Karpas-422 (cell line): ENCODE results near the gene PGM2. TPM values are rescaled to one million over a fixed set of nuclear protein-coding genes. Genes with fewer than 3 reads are reported as not detected.

Experiments used
- DNase-seq: peaks from one replicate; pipeline ENCODE4 v3.0.0-alpha.2; 2015
- H2AFZ ChIP-seq: fragments of 200-600 bp; sonication (generic); 2 replicates; pipeline ENCODE4 v1.6.1; 2014; ENCODE audit warnings: antibody characterized with exemption, low read length, mixed read lengths
- H3K27ac ChIP-seq: fragments of 200-600 bp; sonication (generic); 2 replicates; pipeline ENCODE4 v1.5.1; 2014; ENCODE audit warnings: mild to moderate bottlenecking, low read length, moderate library complexity
- H3K27me3 ChIP-seq: fragments of 200-600 bp; sonication (generic); 2 replicates; pipeline ENCODE4 v1.6.1; 2014; ENCODE audit warnings: low read length, mixed read lengths
- H3K36me3 ChIP-seq: fragments of 200-600 bp; sonication (generic); 2 replicates; pipeline ENCODE4 v1.6.1; 2014; ENCODE audit warnings: low read length, mixed read lengths; ENCODE audit not compliant: insufficient read depth
- H3K4me1 ChIP-seq: fragments of 200-600 bp; sonication (generic); 2 replicates; pipeline ENCODE4 v1.6.1; 2014; ENCODE audit warnings: mild to moderate bottlenecking, low read length, mixed read lengths
- H3K4me2 ChIP-seq: fragments of 200-600 bp; sonication (generic); 2 replicates; pipeline ENCODE4 v1.6.1; 2014; ENCODE audit warnings: low read length, low read depth, mild to moderate bottlenecking; ENCODE audit not compliant: poor library complexity, severe bottlenecking
- H3K4me3 ChIP-seq: fragments of 200-600 bp; sonication (generic); 2 replicates; pipeline ENCODE4 v1.5.1; 2014; ENCODE audit warnings: mild to moderate bottlenecking, antibody characterized with exemption, low read length, mixed read lengths
- H3K79me2 ChIP-seq: fragments of 200-600 bp; sonication (generic); 2 replicates; pipeline ENCODE4 v1.6.1; 2014; ENCODE audit warnings: mild to moderate bottlenecking, low read length, mixed read lengths
- H3K9ac ChIP-seq: fragments of 200-600 bp; sonication (generic); 2 replicates; pipeline ENCODE4 v1.6.0; 2014; ENCODE audit warnings: low read length
- H3K9me2 ChIP-seq: fragments of 200-600 bp; sonication (generic), shearing (Covaris generic); replicated peaks from 2 replicates; pipeline ENCODE4 v1.6.0; 2014; ENCODE audit warnings: mild to moderate bottlenecking, low read length, moderate library complexity; ENCODE audit not compliant: insufficient read depth
- H3K9me3 ChIP-seq: fragments of 300-700, 200-600 bp; sonication (generic); 2 replicates; pipeline ENCODE4 v1.6.1; 2014; ENCODE audit warnings: low read length, mixed read lengths
- H4K20me1 ChIP-seq: fragments of 200-600 bp; sonication (generic); 2 replicates; pipeline ENCODE4 v1.6.1; 2014; ENCODE audit warnings: mild to moderate bottlenecking, antibody characterized with exemption, low read length, low read depth; ENCODE audit not compliant: insufficient read depth
- total RNA-seq: library from RNA; depleted of rRNA; stranded (reverse); fragments of >200 nt; shearing (Covaris generic); gene quantifications from 2 replicates; pipeline ENCODE4 v1.2.3, GENCODE V29; 2014; ENCODE audit warnings: low replicate concordance

Gene PGM2
- total RNA-seq, 1 experiment from 2014 or later: 40.3 TPM

DNA sequence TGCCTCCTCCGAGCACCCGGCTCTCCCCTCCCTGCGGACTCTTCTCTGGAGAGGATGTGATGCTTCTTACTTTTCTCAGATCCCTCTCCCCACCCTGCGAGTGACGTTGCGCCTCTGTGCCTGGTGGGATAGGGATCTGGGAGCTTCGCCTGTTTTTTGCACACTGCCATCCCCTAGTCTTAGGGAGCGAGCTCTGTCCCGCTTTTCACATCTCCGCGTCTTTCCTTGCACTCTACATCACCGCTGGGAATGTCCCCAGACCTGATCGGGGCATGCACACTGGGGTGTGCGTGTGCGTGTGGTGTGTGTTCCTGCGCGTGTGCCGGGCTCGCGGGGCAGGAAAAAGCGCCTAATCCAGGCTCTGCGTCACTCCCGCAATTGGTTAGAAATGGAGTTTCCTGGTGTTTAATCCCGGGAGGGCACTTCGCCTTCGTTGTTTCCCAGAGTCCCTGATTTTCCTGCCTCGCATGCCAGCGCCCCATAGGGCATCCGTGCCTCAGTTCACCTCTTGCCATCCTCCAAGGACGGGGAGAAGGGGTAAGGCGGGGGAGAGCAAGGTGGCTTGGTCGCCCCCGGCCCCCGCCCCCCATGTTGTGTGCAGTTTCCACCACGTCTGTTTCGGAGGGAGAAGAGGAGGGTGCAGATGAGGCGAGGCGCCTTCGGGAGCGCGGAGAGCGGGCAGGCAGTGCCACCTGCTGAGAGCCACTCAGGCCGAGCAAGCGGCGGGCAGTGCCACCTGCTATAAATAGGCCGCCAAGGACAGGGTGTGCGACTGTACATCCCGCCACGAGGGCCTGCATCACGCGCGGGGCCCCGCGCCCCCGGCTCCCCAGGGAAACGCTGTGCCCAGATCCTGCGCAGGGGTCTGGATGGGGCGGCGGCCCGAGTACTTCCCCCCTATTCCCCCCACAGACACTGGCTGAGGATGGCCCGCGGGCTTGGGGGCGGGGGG, 63.6 kb downstream of the PGM2 start:
- Histone ChIP-seq H3K9me3 (no peaks in the 10 kb centered on the region), H3K4me1 (peaks cover 25% of the 10 kb centered on the region), H4K20me1 (no peaks in the 10 kb centered on the region), H3K9me2 (no peaks in the 10 kb centered on the region; the same call in 1 of the 2 replicates), H3K27me3 (no peaks in the 10 kb centered on the region), H3K36me3 (no peaks in the 10 kb centered on the region), H3K9ac (peak overlapping the region; percentile 73), H3K4me2 (peak overlapping the region; percentile 87), H2AFZ (peak overlapping the region; percentile 93), H3K4me3 (peak overlapping the region; percentile 81), H3K27ac (no peak overlapping the region), H3K79me2 (peaks cover 23% of the 10 kb centered on the region)
- DNase-seq: no peak

DNA sequence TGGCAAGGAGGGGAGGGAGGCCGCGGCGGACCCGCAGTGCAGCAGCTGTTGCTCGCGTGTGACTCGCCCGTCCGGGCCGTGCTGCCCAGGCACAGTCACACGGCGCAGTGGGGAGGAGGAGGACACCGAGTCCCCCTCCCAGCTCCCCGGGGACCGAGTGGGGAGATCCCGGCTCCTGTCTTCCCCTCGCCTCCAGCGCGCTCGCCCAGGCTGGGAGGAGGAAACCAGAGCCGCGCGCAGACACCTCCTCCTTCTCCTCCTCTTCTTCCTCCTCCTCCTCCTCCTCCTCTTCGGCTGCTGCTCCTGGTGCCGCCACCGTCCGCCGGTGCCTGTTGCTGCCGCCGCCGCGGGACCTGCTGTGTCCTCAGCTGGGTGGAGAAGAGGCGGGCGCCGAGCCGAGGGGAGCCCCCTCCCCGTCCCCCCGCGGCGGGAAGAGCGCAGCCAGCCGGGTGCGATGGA, 64.3 kb downstream of the PGM2 start, which contains the start of gene TBC1D1:
Gene TBC1D1, plus strand, starts transcription at position 284 of the 459 bp plus-strand sequence. CDS start 11,012 bp downstream, outside the sequence.
- Histone ChIP-seq H3K4me2 (peak within 1 kb of the TSS; percentile 87), H2AFZ (peak within 1 kb of the TSS; percentile 93), H3K4me3 (peak within 1 kb of the TSS; percentile 81), H4K20me1 (no peaks in the 10 kb centered on the region), H3K27me3 (no peaks in the 10 kb centered on the region), H3K9ac (peak within 1 kb of the TSS; percentile 73), H3K9me2 (no peaks in the 10 kb centered on the region; the same call in 1 of the 2 replicates), H3K9me3 (no peaks in the 10 kb centered on the region), H3K79me2 (peaks cover 28% of the 10 kb centered on the region), H3K4me1 (peaks cover 25% of the 10 kb centered on the region), H3K27ac (peak within 1 kb of the TSS; percentile 51), H3K36me3 (no peaks in the 10 kb centered on the region)
- DNase-seq: peak; percentile 61

DNA sequence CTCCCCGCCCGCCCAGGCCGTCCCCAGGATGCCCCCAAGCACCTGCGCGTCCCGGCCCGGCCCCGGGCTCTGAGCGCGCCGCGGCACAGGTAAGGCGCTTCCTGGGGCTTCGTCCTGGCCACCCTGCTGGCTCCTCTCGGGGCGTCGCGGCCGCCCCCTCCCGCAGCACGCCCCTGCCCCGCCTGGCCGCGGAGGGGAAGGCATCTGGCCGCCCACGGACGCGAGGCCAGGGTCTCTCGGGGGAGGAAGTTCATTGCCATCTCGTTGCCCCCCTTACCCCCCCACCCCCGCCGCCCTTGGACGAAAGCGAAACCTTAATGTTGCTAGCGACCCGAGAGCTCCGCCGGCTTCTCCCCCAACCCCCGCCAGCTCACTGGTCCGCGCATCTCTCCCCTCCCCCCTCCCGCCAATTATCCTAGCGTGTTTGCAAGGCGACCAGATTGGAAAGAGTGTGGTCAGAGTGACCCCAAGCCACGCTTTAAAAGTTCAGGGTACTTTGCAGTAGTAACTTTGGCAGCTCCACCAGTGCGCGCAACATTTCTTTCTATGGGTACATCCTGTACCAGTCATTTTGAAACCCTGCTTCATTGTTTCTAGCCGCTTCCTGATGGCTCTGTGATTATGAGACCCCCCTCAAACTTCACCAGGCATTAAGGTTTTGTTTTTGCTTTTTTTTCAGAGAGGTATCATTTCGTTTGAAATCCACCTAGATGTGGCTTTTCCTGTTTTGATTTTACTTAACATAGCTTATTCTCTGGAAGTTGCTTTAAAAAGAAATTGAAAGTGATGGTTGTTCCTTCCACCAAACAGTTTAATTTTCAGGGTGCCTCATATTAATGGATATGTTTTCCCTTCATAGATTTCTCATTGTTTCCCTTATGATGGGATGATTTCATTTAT, 65.0 kb downstream of the PGM2 start:
- DNase-seq: peak; percentile 74
- Histone ChIP-seq H3K79me2 (peaks cover 35% of the 10 kb centered on the region), H4K20me1 (no peaks in the 10 kb centered on the region), H3K4me2 (peak overlapping the region; percentile 87), H3K9me2 (no peaks in the 10 kb centered on the region; the same call in 1 of the 2 replicates), H3K27me3 (no peaks in the 10 kb centered on the region), H3K4me1 (peaks cover 29% of the 10 kb centered on the region), H3K9me3 (no peaks in the 10 kb centered on the region), H2AFZ (peak overlapping the region; percentile 93), H3K27ac (peak overlapping the region; percentile 51), H3K36me3 (no peaks in the 10 kb centered on the region), H3K4me3 (peak overlapping the region; percentile 81), H3K9ac (peak overlapping the region; percentile 73)

DNA sequence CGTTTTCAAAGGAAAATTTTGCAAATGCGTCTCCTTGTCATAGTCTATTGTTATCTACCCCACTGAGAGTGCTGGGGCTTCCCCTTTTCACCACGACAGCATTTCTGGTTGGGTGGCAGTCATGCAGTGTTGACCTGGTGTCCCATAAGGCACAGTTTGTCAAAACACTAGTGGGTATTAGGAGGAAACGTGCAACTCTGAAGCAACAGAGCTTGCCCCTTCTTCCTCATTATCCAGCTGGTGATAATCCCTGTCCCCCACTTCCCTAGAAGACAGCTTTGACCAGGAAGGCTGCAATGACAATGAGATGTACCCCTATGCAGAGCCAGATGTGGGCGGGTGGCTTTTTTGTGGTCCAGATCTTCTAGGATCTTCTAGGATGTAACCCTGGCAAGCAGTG, 66.2 kb downstream of the PGM2 start:
- Histone ChIP-seq H3K4me2 (peak overlapping the region; percentile 87), H3K4me1 (peaks cover 31% of the 10 kb centered on the region), H2AFZ (no peak overlapping the region), H3K9me3 (no peaks in the 10 kb centered on the region), H3K4me3 (peak overlapping the region; percentile 81), H3K27ac (peak overlapping the region; percentile 51), H3K36me3 (no peaks in the 10 kb centered on the region), H3K27me3 (no peaks in the 10 kb centered on the region), H4K20me1 (no peaks in the 10 kb centered on the region), H3K9ac (peak overlapping the region; percentile 73), H3K9me2 (no peaks in the 10 kb centered on the region), H3K79me2 (peaks cover 46% of the 10 kb centered on the region)
- peak; percentile 65 for DNase-seq

DNA sequence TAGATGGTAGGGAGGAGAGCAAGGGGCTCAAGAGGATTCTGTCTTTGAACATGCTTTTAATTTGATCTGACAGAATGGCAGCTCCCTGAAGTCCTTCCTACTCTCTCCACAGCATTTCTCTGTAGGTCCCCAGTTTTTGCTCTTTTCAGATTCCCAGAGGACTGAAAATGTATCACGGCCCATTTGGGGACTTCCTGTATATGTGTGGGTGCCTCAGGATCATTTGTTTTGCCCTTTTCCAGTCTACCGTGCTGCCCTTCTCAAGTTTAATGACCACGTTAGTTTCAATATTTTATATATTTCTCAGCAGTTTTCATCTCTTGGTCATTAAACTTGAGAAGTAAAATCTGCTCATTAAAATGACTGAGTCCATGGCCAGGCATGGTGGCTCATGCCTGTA, 66.7 kb downstream of the PGM2 start:
- Histone ChIP-seq H3K79me2 (peaks cover 51% of the 10 kb centered on the region), H3K36me3 (no peaks in the 10 kb centered on the region), H3K27me3 (no peaks in the 10 kb centered on the region), H2AFZ (no peak overlapping the region), H3K9me3 (no peaks in the 10 kb centered on the region), H3K27ac (peak overlapping the region; percentile 46), H3K4me2 (peak overlapping the region; percentile 87), H3K9ac (peak overlapping the region; percentile 54), H3K4me3 (peak overlapping the region; percentile 81; the same call in 1 of the 2 replicates), H3K4me1 (peaks cover 31% of the 10 kb centered on the region), H3K9me2 (no peaks in the 10 kb centered on the region), H4K20me1 (no peaks in the 10 kb centered on the region)
- DNase-seq: no peak

DNA sequence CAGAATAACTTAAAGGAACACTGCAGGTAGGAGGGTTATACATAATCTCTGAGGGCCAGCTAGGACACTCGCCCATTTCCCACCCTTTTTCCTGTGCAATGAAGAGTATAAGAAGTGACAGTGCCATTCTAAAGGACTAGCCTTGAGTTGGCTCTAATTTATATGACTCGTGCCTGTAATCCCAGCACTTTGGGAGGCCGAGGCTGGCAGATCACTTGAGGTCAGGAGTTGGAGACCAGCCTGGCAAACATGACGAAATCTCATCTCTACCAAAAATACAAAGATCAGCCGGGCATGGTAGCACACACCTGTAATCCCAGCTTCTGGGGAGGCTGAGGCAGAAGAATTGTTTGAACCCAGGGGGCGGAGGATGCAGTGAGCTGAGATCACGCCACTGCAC, 68.8 kb downstream of the PGM2 start:
- peaks cover 60% of the 10 kb centered on the region for H3K79me2 ChIP-seq
- H3K27me3 ChIP-seq: no peaks in the 10 kb centered on the region
- no peaks in the 10 kb centered on the region for H3K9me3 ChIP-seq
- no peaks in the 10 kb centered on the region for H3K9me2 ChIP-seq
- no peak overlapping the region for H3K27ac ChIP-seq
- H4K20me1 ChIP-seq: no peaks in the 10 kb centered on the region
- H3K4me1 ChIP-seq: peaks cover 28% of the 10 kb centered on the region
- no peak overlapping the region for H3K9ac ChIP-seq
- DNase-seq: no peak
- H3K36me3 ChIP-seq: no peaks in the 10 kb centered on the region
- no peak overlapping the region for H3K4me2 ChIP-seq
- H3K4me3 ChIP-seq: no peak overlapping the region
- H2AFZ ChIP-seq: no peak overlapping the region

DNA sequence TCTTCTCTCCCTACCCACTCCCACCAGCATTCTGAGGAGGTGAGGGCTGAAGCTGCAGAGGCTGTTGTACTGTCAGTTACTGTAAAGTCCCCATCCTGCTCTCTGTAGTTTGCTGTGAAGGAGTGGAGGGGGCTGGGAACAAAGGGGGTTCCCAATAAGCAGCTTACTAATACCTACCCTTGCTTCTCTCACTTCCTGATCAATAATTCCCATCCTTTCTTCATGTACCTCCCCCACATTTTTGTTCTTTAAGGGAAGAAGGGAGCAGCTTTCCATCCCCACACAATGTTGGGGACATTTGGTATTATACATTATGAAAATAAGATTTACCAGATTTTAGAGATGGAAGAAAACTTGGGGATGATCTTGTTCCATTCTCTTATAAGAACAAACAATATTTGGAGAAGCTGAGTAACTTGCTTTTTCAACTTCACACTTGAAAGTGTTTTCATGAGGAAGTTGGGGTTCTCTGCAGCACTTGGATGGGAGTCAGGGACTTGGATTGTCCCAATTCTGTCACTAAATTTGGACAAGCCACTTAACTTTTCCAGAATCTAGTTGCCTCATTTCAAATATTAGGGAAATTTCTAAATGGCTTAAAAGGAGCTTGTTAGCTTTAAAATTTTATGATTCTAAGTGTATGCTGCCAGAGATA, 69.8 kb downstream of the PGM2 start:
- Histone ChIP-seq H3K4me3 (no peak overlapping the region), H3K79me2 (peaks cover 60% of the 10 kb centered on the region), H3K27ac (no peak overlapping the region), H3K9me2 (no peaks in the 10 kb centered on the region), H4K20me1 (no peaks in the 10 kb centered on the region), H3K36me3 (no peaks in the 10 kb centered on the region), H2AFZ (no peak overlapping the region), H3K9ac (no peak overlapping the region), H3K9me3 (no peaks in the 10 kb centered on the region), H3K4me2 (no peak overlapping the region), H3K27me3 (no peaks in the 10 kb centered on the region), H3K4me1 (peaks cover 24% of the 10 kb centered on the region)
- DNase-seq: no peak
